GM23248 (cell line): ENCODE measurements around the gene AGBL3.

Experiments
- EZH2 ChIP-seq: fragments of 200-600 bp; sonication (generic); IDR thresholded peaks from 2 replicates; pipeline ENCODE4 v1.6.1; 2018; ENCODE audit warnings: antibody characterized with exemption, mild to moderate bottlenecking; ENCODE audit not compliant: insufficient read depth, poor library complexity, severe bottlenecking
- EZH2phosphoT487 ChIP-seq: fragments of 200-600 bp; sonication (generic); IDR thresholded peaks from 2 replicates; pipeline ENCODE4 v1.6.1; 2018; ENCODE audit warnings: antibody characterized with exemption, moderate library complexity, mild to moderate bottlenecking, low read depth; ENCODE audit not compliant: insufficient read depth

DNA sequence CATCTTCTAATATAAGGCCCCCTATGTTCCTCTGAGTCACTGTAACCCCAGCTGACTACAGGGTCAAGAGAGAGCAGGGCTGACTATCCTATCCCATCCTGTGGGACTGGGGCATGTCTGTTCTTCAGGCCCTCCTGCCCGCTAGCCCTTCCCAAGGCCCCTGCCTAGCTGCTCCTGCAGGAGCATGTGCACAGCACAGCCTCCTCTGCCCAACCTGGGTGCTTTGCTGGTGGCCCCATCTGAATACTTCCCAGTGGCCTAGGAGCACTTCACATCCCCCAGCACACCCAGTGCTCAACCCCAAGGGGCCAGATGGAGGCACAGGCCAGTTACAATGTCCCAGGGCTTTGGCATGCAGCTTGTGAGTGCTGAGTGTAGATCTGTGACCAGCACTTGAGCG lies 37.3 kb downstream of the AGBL3 start:
- TF ChIP-seq EZH2phosphoT487 (no peak), EZH2 (no peak)
